CD4-positive, alpha-beta T cell (primary cell): ENCODE results near the gene ALPK1. TPM values are rescaled to one million over a fixed set of nuclear protein-coding genes. Genes with fewer than 3 reads are reported as not detected.

Experiments
- ATAC-seq: fragments of 200-7000 bp; cut with Tn5 transposase; one replicate; pipeline ENCODE4 v1.10.0; 2022; ENCODE audit warnings: mild to moderate bottlenecking; ENCODE audit not compliant: poor library complexity
- CTCF ChIA-PET: fragments of 350-600 bp; sonication (Branson Sonifier 250); formaldehyde crosslinking; loops from one replicate; lab custom pipeline; 2021; ENCODE audit warnings: antibody characterized with exemption, inconsistent platforms; lab: Charles Lee
- POLR2A ChIA-PET: fragments of 350-600 bp; sonication (Branson Sonifier 250); formaldehyde crosslinking; loops from one replicate; lab custom pipeline; 2021; ENCODE audit warnings: antibody characterized with exemption, inconsistent platforms; lab: Charles Lee
- DNase-seq, 14 experiments: peaks; one replicate each; pipeline ENCODE4 v3.0.0-alpha.2; 2013 to 2020; ENCODE audit warnings: mixed read lengths in 2 of 14
- H3K27ac ChIP-seq, 2 donors: one replicate each; pipeline versions ENCODE4 v1.5.1 to v1.7.0; 2013; ENCODE audit warnings: low read length in 2 of 2, low read depth in 1 of 2, mild to moderate bottlenecking in 1 of 2
- H3K27me3 ChIP-seq, 2 experiments: 1 replicate in 1 of 2; 2 replicates in 1 of 2; pipeline versions ENCODE4 v1.6.1 to v1.7.0; 2013; ENCODE audit warnings: low read length in 2 of 2, control low read depth in 1 of 2, mild to moderate bottlenecking in 1 of 2, moderate library complexity in 1 of 2; ENCODE audit not compliant: insufficient read depth in 2 of 2, control insufficient read depth in 1 of 2
- H3K36me3 ChIP-seq: one replicate; pipeline ENCODE4 v1.6.1; 2013; ENCODE audit warnings: low read length, control low read depth; ENCODE audit not compliant: insufficient read depth
- H3K4me1 ChIP-seq: one replicate; pipeline ENCODE4 v1.6.1; 2013; ENCODE audit warnings: low read length, control low read depth; ENCODE audit not compliant: insufficient read depth
- H3K4me3 ChIP-seq: one replicate; pipeline ENCODE4 v1.5.1; 2013; ENCODE audit warnings: mild to moderate bottlenecking, low read length, moderate library complexity
- H3K9me3 ChIP-seq, 2 experiments: 1 replicate in 1 of 2; 2 replicates in 1 of 2; pipeline versions ENCODE4 v1.6.1 to v1.7.0; 2013; ENCODE audit warnings: low read length in 2 of 2, mild to moderate bottlenecking in 2 of 2, control low read depth in 1 of 2, moderate library complexity in 1 of 2; ENCODE audit not compliant: control insufficient read depth in 1 of 2, insufficient read depth in 1 of 2
- H3K27ac Mint-ChIP-seq: one replicate; pipeline ENCODE4 v1.8.0; 2020; ENCODE audit warnings: mixed read lengths
- H3K27me3 Mint-ChIP-seq: one replicate; pipeline ENCODE4 v1.8.0; 2021; ENCODE audit warnings: mixed read lengths
- H3K36me3 Mint-ChIP-seq: one replicate; pipeline ENCODE4 v1.8.0; 2021; ENCODE audit warnings: low read depth, mixed read lengths
- H3K4me1 Mint-ChIP-seq: one replicate; pipeline ENCODE4 v1.8.0; 2021; ENCODE audit warnings: low read depth, mixed read lengths
- H3K4me3 Mint-ChIP-seq: one replicate; pipeline ENCODE4 v1.8.0; 2020; ENCODE audit warnings: mild to moderate bottlenecking, mixed read lengths
- H3K9me3 Mint-ChIP-seq: one replicate; pipeline ENCODE4 v1.8.0; 2020; ENCODE audit warnings: mixed read lengths
- CTCF ChIP-seq: fragments of 200-600 bp; IDR thresholded peaks from one replicate; pipeline ENCODE4 v1.8.0; 2022; ENCODE audit warnings: antibody characterized with exemption, mild to moderate bottlenecking
- intact Hi-C, 2 experiments: fragments of 100-400 bp; cut with DNase I in 1 of 2; cut with micrococcal nuclease in 1 of 2; formaldehyde crosslinking; loops; one replicate each; pipeline versions ENCODE4 v1.15.1 to v1.9.0; 2023 to 2025; cut with DNase I, micrococcal nuclease
- total RNA-seq, 174 experiments: library from RNA in 2 of 174; stranded (reverse) in 2 of 174; gene quantifications; one replicate each; pipeline ENCODE4 v1.2.3 and lab custom pipeline; 2021 to 2026

Gene ALPK1
- total RNA-seq, 2 experiments from 2014 or later: 8.2 to 9.5 TPM

GRCh38 chr4:112316360-112316759 lies 19.2 kb downstream of the ALPK1 start:
- ATAC-seq (no peak), DNase-seq (no peak)
- H3K9me3 Mint-ChIP-seq: no peaks in the 10 kb centered on the region
- peaks cover 13% of the 10 kb centered on the region for H3K4me1 Mint-ChIP-seq
- Histone ChIP-seq H3K27ac (no peak overlapping the region), H3K4me1 (no peaks in the 10 kb centered on the region), H3K9me3 (no peaks in the 10 kb centered on the region), H3K27me3 (no peaks in the 10 kb centered on the region), H3K36me3 (no peaks in the 10 kb centered on the region), H3K4me3 (no peak overlapping the region)
- no peaks in the 10 kb centered on the region for H3K27me3 Mint-ChIP-seq
- POLR2A ChIA-PET: no interaction called here
- peaks cover 18% of the 10 kb centered on the region for H3K36me3 Mint-ChIP-seq
- H3K4me3 Mint-ChIP-seq: no peak overlapping the region
- no peak for TF ChIP-seq CTCF
- intact Hi-C loops: no loop called here
- CTCF ChIA-PET: no interaction called here
- H3K27ac Mint-ChIP-seq: no peak overlapping the region

GRCh38 chr4:112318239-112319142 lies 21.3 kb downstream of the ALPK1 start:
- no peak for TF ChIP-seq CTCF
- no peaks in the 10 kb centered on the region for H3K36me3 ChIP-seq
- H3K9me3 Mint-ChIP-seq: no peaks in the 10 kb centered on the region
- peaks cover 14% of the 10 kb centered on the region for H3K4me1 Mint-ChIP-seq
- H3K9me3 ChIP-seq: no peaks in the 10 kb centered on the region
- POLR2A ChIA-PET: no interaction called here
- DNase-seq: no peak
- H3K36me3 Mint-ChIP-seq: peaks cover 22% of the 10 kb centered on the region
- H3K27me3 Mint-ChIP-seq: no peaks in the 10 kb centered on the region
- H3K27ac Mint-ChIP-seq: no peak overlapping the region
- CTCF ChIA-PET: no interaction called here
- no peak overlapping the region for H3K4me3 ChIP-seq
- H3K4me3 Mint-ChIP-seq: no peak overlapping the region
- ATAC-seq: no peak
- no peak overlapping the region for H3K27ac ChIP-seq
- intact Hi-C loops: no loop called here
- no peaks in the 10 kb centered on the region for H3K4me1 ChIP-seq
- no peaks in the 10 kb centered on the region for H3K27me3 ChIP-seq

- intact Hi-C loops: loop anchor here (1.0 to 5.0 kb wide), 4 partner anchors 37 to 225 kb away; partner anchors contain the start of gene TIFA (in 2 of the 2)
- Mint-ChIP-seq H3K27ac (no peak overlapping the region), H3K4me3 (peak overlapping the region; percentile 58), H3K9me3 (no peaks in the 10 kb centered on the region), H3K4me1 (peaks cover 14% of the 10 kb centered on the region), H3K36me3 (peaks cover 36% of the 10 kb centered on the region), H3K27me3 (no peaks in the 10 kb centered on the region)
- POLR2A ChIA-PET: interaction anchor here (0.6 to 1.4 kb wide), 5 partner anchors 35 to 102 kb away, joined by 3 to 6 read pairs (median 4); partner anchors contain the start of gene TIFA
- Histone ChIP-seq H3K4me1 (no peaks in the 10 kb centered on the region), H3K27me3 (no peaks in the 10 kb centered on the region), H3K27ac (no peak overlapping the region), H3K9me3 (no peaks in the 10 kb centered on the region), H3K4me3 (no peak overlapping the region), H3K36me3 (peaks cover 4% of the 10 kb centered on the region)
- ATAC-seq (peak; percentile 99), DNase-seq (peak; percentile 60 to 89 (median 76))
- CTCF ChIA-PET: interaction anchor here (0.6 to 1.3 kb wide), 3 partner anchors 20 to 216 kb away, joined by 3 read pairs; no protein-coding TSS in a partner anchor
- TF ChIP-seq CTCF: peak; percentile 98
Observed at GRCh38 chr4:112321776-112322684, 24.9 kb downstream of the ALPK1 start.
